HT1080 (cell line): Measurements from ENCODE around the gene ADCYAP1. TPM values are rescaled to one million over a fixed set of nuclear protein-coding genes. Genes with fewer than 3 reads are reported as not detected.

Experiments used
- DNase-seq: peaks from one replicate; pipeline ENCODE4 v3.0.0-alpha.2; 2015; ENCODE audit warnings: low read depth
- total RNA-seq: library from RNA; depleted of rRNA; stranded (reverse); fragments of >200 nt; shearing (Covaris generic); gene quantifications from 2 replicates; pipeline ENCODE4 v1.2.3, GENCODE V29; 2014

Gene ADCYAP1
- total RNA-seq, 1 experiment from 2014 or later: not detected

DNA sequence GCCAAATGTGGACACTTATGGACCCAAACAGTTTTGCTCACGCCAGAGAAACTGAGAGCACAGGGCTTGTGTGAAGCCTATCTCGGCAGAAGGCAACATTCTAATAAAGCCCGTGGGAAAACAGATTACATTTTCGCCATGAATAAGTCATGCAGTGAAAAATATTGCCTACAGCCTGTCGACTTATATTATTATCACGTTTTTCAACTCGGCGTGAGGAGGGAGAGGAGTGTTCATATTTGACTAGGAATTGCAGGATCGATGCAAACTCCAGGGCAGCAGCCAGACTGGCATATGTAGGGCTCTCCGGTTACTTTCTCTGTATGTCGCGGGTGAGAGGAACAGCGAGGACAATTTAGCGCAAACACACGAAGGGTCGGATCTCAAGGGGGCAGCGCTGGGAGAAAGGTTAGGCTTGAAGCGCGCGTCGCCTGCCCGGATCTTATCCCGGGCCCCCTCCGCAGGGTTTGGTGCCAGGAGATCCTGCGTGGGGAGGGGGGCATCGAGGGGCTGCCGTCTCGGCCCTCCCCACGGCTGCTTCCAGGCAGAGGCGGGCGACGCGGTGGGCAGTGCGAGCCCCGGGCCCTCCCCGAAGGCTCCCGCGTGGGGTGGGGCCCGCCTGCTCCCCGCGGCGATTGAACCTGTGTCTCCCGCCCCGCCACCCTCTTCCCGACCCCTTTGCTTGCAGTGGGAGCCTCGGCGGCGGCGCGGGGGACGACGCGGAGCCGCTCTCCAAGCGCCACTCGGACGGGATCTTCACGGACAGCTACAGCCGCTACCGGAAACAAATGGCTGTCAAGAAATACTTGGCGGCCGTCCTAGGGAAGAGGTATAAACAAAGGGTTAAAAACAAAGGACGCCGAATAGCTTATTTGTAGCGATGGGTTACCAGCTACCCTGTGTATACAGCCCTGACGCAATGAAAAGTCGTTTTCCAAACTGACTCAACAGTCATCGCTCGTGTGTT lies 4.4 kb downstream of the ADCYAP1 start:
- DNase-seq: no peak

GRCh38 chr18:910247-910646 lies 5.6 kb downstream of the ADCYAP1 start:
- no peak for DNase-seq

DNA sequence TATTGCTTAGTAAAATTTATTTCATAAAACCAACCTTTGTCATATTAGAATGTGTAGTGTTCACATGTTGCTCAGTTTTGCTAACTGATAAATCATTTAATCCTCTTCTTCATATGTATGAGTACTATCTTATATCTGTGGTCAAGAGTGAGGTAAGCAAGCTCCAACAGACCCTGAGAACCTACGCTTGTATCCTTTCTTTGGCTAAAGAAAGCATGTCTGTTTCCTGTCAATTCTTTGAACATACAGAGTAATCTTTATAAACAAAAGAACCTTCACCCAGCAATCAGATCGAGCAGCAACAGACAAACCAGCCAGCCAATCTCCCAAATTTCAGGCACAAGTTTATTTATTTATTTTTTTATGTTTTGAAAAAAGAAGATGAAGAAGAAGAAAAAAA lies 6.4 kb downstream of the ADCYAP1 start:
- DNase-seq: no peak

- no peak for DNase-seq
Observed at GRCh38 chr18:911486-911885, 6.8 kb downstream of the ADCYAP1 start.

- DNase-seq: no peak
Observed at GRCh38 chr18:916562-916961, 11.9 kb downstream of the ADCYAP1 start.

DNA sequence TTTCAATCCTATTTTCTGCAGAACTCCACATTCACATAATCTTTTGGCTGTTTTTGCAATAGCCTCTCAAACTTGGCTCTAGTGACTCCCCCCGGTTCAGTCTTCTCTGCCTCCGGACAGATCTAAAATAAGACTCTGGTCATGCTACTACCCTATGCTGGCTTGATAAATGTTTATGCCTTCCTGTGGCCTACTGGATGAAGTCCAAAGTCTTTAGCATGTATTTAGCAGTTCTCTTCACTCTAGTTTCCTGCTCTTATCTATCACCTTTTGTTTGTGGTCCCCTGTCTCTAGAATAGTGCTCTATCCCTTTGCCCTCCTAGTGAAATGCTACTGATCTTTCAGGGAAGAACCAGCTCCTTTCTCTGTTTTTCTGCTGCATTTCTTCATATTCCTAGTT lies 14.4 kb downstream of the ADCYAP1 start:
- DNase-seq: no peak

DNA sequence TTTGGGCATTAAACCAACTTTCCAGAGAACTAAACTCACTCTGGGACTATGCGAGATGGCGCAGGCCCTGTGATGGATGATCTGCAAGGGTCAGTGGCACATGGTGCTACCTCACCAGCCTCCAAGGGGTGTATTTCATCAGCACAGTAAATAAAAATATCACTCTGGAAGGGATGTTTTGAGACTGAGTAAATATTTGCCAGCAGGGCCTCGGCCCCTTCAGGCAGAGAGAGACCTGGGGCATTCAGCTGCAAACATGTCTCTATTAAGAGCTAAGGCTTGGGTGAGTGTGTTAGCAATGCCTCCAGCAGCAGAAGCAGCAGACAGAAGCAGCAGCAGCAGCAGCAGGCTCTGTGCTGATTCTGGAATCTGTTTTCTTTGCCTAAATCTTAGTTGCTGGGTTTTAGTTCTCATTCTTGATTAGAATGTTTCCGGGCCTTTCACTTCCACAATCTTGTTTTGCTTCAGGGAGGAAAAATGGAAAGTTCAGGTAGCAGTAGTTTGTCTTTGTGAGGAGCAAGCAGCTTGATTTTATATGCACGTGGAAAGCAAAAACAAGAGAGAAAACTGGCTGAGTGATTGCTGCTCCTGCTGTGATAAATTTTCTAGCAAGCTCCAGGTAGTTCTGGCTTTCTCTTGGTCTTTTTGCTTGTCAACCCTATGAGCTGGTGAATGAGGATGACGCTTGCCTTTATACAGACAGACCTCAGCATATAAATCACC lies 18.6 kb downstream of the ADCYAP1 start:
- no peak for DNase-seq

GRCh38 chr18:924987-925386 lies 20.3 kb downstream of the ADCYAP1 start:
- no peak for DNase-seq

DNA sequence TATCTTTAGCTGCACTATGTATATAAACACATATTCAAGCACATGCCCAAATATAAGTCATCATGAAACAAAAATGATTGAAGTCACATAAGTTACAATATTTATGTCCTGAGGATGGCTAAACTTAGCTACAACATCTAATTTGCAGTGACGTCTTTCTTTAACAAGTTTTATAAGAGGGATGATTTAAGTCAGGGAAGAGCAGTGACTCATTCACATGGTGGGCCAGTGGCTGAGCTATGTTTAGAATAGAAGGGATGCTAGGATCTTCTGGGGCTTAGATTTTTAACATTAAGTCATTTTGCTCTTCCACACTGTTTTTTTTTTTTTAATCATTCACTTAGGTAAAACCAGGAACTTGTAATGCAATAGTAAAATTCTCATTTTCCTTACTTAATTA lies 22.3 kb downstream of the ADCYAP1 start:
- DNase-seq: no peak

DNA sequence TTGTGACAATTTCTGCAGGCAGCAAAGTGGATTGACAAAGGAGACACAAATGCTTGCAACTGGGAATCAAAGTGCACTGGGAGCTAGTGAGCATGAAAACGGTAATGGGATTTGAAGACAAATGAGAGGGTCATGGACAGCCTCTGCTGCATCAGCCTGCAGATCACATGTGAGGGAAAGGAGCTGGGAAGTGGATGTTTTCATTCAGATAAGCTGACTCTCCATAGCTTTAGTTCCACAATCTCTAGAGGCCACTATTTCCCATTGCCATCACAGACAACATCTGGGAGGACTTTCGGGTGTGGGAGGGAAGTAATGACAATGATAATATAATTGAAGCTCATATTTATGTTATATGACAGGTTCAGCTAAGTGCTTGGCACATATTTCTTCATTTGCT lies 28.4 kb downstream of the ADCYAP1 start:
- no peak for DNase-seq

DNA sequence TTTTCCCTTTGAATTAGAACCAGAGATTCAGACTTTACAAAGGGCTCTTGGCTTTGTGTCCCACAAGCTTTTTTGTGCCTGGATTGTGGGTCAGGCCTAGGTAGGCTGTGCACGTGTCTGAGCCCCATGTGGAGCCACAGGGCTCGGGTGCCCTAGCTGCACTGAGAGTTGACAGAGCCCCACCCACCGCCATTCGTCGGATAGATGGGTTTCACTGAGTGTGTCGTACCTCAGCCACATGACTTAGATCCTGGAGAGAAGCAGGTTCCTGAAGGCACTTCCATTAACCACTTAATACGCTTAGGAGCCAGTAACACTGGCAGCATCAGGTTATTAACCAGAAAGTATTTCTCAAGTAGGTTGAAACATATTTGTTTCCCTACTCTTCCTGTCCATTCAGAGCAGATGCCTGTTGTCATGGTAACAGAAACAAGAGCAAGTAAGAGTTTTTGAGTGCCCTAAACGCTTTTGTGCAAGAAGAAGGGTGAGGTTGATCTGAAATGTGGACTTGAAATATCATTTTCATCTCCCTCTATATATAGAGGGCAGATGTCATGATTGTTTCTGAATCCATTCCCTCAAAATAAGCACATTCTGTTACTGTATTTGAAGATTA lies 30.0 kb downstream of the ADCYAP1 start:
- DNase-seq: no peak

DNA sequence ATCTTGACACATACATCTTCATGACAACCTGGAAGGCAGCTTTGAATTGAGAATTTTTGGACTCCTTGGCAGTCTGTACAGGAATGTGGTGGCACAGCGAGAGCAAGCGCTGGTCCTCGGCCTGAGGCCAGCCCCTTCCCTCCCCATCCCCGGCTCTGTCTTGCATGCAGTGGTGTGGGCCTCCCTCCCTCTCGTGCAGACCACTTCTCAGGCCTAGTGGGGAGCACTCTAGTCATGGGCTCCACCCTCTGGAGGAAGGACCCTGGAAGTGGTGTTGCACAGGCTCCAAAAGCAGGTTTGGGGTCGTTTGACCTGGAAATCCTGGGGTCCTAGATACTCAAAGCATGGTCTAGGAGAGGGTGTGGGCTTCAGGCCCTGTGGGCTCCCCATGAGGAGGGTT lies 32.3 kb downstream of the ADCYAP1 start:
- DNase-seq: no peak

DNA sequence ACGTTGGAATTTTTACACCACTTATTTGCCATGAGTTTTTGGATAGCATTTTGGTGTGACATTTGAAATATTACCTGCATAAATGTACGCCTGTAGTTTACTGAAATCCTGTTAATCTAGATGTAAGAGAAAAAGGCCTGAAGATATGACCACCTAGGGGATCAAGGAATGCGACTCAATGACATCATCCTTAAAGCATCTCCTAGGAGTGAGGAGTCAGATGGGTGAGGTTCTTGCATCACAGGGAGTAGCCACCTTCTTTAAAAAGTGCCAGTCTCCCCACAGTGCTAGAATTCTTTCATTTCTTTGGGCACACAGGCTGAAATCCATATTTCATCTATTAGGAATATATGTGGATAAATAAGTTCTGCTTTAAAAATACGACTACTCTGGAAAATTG lies 34.5 kb downstream of the ADCYAP1 start:
- peak; percentile 49 for DNase-seq

DNA sequence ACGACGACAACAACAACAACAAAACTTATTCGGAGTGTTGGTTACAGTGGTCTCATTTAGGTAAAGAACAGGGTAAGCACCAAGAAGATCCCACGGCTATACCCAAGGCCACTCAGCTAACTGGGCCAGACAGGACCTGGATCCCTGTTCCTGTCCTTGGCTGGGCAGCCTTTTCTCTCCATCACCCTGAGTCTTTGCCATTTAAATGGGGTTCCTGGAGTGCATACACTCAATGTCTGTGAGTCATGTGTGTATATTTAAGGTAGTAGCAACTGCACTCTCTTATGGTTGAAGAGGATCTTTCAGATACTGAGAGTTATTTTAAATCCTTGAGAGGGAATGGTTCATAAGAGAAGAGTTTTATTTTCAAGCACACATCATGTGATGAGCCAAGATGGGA lies 35.3 kb downstream of the ADCYAP1 start:
- DNase-seq: no peak

- DNase-seq: no peak
Observed at GRCh38 chr18:941331-941730, 36.7 kb downstream of the ADCYAP1 start.

DNA sequence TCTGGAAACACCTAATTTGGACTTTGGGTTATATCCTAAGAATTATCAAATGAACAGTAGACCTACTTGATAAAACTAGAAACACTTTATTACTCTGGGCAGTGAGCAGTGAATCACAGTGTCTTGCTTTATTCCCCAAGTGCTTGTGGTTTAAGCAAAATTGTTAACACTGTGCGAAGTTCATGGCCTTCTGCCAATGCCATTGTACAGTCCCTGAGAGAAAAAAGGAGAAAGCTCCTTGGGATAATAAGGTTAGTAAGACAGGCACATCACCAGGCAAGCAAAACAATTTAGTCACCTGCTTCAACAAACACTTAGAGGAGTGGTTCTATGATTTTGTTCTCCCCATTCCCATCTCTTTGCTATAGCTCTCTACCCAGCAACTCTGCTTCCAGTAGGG lies 39.8 kb downstream of the ADCYAP1 start:
- DNase-seq: peak; percentile 83

DNA sequence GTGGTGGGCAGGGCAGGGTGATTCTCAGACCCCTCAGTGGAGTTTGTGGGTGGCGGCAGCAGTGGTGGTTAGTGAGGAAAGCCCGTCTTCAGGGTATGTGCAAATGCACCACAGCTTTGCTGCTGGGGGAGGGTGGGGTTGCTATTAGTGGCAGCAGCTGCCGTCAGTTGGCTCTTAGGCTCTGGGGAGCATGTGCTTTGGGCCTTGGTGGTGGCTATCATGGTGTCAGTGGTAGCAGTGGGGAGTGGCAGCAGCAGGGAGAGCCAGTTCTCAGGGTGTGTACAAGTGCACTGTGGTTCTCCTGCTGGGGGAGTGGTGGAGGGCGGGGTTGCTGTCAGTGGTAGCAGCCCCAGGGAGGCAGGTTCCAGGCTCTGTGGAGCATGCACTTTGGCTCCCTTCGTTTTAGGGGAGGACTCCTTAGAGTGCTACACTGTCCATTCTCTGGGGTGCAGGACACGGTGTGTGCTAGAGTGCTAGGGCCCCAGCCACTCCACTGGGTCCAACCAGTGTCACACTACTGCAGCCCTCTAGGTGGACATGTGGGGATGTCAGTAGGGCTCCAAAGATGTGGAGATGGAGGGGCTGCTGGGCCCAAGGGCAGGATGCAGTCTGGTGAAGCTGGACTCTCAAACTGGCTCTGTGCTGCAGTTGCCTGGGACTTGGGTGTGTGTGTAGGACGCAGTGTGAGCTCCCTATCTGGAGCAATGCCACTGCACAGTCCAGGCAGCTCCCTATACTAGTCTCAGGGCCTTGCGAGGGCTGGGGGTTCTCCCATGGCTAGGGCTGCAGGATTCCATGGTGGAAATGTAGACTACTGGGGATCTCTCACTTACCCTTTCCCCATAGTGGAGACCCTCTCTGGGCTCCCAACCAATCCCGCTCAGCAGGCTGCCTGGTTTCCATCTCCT lies 45.3 kb downstream of the ADCYAP1 start:
- DNase-seq: no peak

GRCh38 chr18:950882-951495 lies 46.3 kb downstream of the ADCYAP1 start:
- no peak for DNase-seq

DNA sequence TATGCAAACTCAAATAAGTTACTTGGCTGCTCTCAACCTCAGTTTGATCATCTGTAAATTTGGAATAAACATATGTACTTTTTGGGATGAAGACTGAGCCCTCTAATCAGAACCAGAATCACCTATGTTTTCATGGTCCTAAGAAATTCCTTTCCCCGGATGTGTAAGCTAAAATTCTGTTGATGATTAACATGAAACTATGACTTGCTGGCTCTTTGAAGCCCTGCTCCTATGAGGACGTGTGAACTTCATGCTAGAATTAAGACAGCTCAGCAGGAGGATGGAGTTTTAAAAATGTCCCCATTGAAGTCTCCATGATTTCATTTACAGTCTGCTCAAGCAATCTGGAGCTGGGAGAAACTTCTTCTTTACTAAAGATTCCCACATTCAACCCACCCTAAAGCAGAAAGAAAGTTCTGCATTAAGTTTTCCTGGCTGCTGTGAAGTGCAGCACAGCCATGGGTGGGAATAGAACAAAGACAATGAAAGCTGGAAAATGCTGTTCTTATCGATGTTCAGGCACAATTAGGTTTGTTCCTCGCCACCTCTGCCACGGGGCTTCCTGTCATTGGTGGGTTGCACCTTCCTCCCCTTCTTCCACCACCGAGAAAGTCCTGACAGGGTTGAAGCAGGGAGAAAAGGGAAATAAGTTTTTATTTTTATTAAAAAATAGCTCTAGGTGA lies 50.9 kb downstream of the ADCYAP1 start:
- DNase-seq: no peak

- DNase-seq: no peak
Observed at GRCh38 chr18:957829-958228, 53.2 kb downstream of the ADCYAP1 start.
